NOMO-1 treated with dmso at 0.1 percent for 144 hours (cell line): Measurements from ENCODE around the gene GNAI1.

Experiments
- DNase-seq: peaks from one replicate; lab custom pipeline; 2025; ENCODE audit not compliant: unreplicated experiment; lab: John Stamatoyannopoulos, UW

GNAI1 gene

DNA sequence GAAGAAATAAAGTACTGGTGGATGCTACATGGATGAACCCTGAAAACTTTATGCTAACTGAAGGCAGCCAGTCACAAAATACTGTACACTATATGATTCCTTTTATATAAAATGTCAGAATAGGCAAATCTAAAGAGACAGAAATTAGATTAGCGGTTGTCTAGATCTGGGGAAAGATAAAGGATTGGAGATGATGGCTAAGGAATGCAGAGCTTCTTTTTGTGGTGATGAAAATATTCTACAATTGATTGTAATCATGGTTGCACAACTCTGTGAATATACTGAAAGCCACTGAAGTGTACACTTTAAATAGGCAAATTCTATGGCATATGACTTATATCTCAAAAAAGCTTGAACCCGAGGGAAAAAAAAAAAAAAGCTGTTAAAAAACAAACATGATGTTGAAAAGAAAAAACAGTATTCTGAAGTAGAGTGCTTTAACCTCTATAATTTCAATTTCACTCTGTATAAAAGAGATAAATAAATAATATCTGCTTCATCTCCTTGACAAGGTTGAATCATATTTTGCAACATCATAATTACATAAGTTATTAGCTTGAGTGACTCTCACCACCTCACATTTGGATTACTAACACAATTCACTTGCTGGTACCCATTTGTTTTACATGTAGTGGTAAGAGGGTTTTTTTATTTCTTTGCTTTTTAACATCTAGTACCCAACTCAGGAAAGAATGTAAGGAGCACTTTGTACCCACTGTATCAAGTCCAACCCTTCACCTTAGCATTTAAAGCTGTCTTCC, 2.8 kb upstream of the GNAI1 start:
- no peak for DNase-seq

DNA sequence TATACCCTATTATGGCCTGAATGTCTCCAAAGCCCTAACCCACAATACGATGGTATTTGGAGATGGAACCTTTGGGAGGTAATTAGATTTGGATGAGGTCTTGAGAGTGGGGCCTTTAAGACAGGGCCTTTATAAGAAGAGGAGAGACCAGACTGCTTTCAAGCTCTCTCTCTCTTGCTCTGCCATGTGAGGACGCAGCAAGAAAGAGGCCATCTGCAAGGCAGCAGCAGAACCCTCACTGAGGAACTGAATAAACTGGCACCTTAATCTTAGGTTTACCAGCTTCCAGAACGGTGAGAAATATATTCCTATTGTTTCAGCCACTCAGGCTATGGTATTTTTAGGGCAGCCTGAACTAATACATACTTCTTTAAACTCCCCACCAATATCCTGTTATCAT, 2.0 kb upstream of the GNAI1 start:
- no peak for DNase-seq

DNA sequence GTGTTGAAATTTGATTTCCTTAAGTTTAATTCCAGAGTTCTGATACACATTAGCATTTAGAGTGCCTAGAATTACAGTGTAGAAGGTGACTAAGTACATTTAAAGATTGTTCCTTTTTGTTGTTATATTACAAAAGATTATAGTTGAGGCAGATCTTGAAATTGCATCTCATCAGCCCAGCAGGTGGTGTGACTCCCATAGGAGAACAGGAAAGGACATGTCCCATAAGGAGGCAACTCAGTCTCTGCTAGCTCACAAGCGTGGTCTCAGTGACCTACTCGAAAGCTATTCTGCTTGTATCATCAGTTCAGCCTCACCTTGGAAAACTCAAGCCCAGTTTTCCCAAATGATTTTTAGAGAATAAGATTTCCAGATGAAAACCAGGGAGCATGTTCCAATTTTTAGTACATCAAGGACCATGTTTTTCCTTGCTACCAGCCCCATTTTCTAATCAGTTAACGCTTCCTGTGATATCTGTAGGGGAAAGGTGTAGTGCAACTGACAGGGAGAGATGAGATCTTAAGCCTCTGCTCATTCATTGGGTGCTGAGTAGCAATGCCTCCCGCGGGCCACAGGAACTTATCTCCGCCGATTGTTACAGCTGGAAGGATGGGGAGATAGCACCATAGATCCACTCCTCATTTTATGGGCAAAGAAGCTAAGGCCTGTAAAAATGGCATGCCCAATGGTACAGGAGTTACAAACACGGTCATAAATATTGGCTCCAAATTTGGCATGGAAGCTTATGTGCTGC, 1.1 kb upstream of the GNAI1 start:
- no peak for DNase-seq

DNA sequence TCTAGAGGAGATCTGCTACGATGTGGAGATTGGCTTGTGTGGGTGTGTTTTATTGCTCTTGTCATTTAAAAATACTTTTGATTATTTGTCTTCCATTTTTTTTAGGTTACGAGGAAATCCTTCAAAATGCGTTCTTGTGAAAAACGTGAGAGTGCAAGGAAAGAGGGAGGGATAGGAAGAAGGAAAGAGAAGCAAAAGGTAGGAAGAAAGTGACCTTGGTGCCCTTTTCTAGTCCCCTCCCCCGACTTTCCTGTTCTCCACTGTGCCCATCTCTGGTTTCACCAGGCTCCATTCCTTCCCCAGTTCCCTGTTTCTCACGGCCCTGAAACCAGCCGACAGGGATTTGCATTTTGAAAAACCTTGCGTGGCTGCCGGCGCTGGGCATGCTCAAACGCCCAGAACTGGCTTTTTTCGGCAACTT, 506 bp upstream of the GNAI1 start:
- no peak for DNase-seq

DNA sequence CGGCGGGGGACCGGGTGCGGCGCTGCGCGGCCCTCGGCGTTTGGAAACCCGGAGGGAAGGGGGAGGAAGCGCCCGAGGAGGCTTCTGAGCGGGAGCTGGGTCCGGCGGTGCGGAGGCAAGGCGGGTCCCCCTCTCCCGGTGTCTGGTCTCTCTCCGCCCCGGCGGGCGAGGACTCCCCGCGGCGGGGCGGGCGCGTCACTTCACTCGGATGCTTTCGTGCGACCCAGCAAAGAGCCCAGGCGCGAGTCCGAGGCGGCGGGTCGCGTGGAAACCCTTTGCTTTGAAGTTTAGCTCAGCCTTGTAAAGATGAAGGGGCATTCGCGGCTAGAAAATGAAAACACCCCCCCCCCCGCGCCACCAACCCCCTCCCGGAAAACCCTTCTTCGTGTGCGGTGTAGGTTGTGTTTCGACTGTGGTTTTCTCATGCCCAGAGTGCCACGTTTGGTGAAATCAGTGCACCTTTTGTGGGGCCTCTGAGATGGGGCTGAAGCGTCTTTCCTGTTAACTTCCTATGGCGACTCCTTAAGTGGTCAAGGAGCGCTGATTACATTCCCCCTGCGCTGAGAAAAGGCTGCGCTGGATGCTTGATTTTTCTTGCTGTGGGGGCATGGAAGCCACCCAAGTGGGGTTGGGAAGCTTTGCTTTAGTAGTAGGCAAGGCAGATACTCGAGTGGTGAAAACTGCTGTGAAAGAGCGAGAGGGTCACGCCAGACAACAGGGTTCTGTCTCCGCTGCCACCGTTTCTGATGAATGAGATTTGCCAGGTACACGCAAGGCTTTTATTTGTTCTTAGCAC, 876 bp downstream of the GNAI1 start:
- peak; percentile 64 for DNase-seq

DNA sequence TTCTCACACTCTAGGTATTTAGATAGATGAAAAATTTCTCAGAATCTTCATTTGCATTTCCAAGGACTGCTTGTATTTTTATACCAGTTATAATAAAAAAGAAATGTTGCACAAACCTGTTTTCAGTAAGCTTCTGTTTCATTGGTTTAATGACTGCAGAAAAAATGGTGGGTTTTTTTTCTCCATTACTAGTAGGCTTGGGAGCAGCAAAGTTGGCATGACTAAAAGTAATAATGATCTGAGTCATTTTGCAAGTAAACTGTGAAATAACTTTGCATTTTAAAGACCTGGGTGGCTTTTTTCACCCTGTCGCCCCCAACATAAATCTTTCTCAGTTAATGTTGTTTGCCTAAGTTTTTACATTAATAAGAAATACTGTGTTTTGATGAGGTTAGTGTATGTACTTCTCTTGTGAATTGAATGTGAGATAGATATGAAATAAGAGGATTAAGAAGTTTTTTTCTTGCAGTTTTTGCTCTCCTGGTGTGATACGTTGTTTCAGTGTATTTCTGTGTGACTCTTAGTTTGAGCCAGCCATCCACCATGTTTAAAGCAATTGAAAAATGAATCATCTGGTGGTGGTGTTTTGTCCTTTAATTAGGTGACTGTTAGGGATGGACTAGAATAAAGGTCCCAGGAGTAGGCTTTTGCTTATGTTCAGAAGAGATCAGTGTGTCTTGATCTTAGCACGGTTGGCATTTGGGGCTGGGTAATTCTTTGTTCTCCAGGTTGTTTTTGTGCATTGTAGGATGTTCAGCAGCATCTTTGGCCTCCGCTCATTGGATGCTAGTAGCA, 1.8 kb downstream of the GNAI1 start:
- no peak for DNase-seq

DNA sequence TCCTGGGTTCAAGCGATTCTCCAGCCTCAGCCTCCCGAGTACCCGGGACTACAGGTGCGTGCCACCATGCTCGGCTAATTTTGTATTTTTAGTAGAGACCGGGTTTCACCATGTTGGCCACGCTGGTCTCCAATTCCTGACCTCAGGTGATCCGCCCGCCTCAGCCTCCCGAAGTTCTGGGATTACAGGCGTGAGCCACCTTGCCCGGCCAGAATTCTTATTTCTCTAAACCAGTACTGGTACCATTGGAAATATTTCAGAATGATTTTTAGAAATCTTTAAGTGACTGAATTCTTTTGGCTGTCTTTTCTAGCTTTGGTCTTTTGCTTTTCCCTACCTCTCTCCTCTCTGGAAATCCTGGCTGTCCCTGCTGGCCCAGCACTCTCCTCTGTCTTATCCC, 2.8 kb downstream of the GNAI1 start:
- DNase-seq: no peak

DNA sequence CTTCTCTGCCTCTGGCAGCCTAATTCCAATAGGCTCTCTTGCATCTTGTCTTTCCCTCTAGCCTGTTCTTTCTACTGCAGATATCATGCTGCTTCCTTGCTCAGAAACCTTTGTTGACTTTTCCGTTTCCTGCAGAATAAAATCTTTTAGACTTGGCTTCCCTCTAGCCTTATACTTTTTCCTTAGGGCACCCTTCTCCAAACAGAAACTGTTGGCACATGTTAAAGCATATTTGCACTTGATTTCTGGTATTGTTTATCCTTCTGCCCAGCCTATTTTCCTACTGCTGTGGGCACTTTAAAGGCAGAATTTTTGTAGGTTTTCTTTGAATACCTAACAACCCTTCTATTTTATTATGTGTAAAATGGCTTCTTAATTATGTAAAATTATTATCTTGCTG, 4.6 kb downstream of the GNAI1 start:
- DNase-seq: no peak

DNA sequence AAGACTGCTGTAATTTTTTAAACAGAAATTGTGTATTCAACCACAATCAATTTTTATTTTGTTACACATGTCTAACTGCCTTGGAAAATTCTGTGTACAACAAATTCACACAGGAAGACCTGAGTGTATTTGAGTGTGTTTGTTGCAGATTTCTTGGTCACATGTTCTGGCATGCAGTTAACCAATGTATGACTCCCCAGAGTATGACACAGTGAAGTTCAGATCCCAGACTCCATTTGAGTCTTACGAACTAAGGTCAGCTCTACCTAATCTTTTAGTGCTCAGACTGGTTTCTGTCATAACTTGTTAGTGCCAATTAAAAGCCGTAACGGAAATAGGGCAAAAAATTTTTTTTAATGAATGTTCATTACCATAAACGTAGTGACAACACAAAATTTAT, 5.8 kb downstream of the GNAI1 start:
- no peak for DNase-seq

DNA sequence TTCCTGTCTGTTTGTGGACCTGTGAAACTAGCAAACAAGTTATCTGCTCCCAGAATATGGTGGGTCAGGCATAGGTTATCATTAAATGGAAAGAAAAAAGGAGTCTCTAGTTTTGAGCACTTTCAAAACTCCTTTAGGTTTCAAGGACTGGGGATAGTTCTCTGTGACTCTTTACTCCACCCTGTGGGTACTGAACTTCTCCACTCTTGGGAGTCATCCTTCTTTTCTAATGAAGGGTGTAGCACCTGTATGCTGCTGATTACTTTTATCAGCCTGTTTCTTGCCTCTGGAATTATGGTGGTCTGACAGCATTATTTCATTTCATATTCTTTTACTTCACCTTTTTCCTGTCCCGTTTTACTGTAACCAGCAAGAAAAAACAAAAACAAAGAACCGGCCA, 6.7 kb downstream of the GNAI1 start:
- DNase-seq: no peak

DNA sequence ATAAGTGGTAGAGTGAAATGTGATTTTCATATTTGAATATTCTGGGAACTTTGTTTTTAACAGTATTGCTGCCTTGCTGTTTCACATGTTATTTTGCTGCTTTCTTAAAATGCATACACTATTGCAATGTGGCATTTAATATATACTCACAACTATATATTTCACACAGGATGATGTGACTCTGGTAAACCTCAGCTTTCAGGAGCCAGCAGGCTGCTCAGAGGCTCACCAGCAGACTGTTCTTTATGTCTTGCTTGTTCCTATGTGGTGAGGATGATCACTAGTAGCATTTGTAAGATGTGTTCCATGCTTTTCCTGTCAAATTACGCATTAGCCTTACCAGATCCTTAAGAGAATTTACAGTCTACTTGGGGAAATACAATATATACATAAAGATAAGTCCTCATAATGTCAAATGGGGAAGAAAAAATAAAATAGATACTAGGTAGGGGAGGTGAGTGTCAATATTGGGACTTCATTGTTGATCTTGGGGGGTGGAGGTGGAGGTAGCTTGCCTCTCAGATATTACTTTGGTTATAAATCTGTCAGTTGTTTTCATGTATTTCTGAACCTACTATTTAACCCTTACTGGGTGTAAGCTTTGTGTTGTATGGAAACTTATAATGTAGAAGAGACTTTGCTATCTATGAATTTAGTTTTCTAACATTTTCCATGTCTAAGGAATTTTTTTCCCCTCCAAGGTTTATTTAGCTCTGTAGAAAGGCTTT, 8.4 kb downstream of the GNAI1 start:
- no peak for DNase-seq

DNA sequence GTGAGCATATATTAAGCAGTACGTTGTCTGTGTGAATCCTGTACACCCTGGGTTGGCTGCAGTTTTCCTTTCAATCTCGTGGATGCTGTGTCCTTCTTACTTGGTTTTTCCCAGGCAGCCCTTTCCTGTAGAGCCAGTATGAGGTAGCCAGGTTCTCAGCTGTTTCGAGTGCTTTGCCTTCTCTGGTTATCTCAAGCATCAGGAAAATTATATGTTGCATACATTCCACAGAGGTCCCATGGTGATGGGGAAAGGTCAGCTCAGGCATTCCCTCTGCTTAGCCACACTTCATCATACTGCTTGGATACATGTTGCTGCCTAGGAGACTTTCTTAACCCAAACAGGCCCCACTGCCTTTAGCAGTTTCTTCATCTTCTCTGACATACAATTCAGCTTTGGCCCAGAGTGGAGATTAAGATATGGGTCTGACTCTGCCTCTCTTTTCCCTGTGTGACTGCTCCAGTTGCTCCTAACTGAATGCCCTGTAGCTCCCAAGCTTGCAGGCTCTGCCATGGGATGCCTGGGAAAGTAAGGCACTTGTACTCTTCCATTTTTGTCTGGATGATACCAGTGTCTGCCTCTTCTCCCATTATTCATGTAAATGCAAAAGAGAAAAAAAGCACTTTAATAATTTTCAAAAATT, 11.3 kb downstream of the GNAI1 start:
- DNase-seq: no peak

DNA sequence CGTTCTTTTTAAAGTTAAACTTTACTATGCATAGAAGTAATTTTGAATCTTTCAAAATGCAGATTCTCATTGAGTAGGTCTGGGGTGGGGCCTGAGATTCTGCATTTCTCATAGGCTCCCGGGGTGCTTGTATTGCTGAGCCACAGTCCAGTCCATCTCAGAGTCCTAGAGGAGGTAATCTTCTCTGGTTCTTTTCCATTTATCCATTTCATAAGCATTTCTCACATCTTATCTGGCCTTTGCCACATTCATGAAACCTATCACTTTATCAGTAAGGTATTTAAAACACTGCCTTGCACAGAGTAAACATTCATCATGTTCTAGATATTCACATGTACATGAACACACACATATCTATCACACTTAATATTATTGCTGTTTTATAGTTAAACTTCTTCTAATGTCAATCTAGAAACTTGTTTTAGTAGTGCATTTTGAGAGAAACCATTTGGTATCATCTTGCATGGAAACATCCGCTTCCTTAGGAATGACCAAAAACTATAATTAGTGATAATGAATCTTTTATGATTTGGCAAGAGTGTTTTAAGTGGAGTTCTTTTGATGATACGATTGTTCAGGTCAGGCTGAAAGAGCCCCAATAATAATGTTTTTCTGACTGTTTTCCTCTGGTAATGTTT, 12.0 kb downstream of the GNAI1 start:
- DNase-seq: no peak

DNA sequence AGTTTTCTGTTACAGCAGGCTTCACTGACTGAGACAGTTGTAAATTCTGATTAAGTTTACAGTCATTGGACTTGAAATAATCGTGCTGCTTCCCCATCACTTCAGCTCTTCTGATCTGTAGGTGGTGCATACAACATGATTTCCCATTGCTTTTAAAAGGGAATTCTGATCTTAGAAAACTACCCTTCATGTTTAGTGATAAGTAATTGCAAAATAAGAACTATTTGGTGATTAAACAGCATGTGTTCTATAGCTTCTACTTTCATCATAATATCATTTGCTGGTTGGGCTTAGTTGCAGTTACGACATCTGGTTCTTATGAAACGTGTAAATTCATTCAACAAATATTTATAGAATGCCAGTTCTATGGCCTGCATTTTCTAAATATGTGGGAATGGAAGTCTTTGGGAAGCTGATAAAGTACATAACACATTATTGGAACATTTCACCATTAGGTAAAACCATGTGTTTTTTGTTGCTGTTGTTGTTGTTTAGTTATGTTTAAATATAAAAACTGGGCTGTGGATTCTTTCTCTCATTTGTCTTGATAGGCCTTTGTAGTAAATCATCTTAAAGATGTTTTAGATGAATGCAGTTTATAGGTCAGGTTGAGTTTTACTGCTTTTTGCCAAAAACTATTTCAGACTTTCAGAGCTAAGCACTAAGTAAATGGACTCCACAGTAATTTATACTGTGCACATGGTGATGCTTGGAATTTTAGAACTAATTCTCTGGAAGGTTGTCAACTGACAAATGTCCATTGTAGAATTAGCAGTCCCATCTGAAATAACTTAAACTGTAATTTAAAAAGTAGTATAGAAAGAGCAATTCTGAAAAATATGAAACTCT, 13.1 kb downstream of the GNAI1 start:
- DNase-seq: no peak

DNA sequence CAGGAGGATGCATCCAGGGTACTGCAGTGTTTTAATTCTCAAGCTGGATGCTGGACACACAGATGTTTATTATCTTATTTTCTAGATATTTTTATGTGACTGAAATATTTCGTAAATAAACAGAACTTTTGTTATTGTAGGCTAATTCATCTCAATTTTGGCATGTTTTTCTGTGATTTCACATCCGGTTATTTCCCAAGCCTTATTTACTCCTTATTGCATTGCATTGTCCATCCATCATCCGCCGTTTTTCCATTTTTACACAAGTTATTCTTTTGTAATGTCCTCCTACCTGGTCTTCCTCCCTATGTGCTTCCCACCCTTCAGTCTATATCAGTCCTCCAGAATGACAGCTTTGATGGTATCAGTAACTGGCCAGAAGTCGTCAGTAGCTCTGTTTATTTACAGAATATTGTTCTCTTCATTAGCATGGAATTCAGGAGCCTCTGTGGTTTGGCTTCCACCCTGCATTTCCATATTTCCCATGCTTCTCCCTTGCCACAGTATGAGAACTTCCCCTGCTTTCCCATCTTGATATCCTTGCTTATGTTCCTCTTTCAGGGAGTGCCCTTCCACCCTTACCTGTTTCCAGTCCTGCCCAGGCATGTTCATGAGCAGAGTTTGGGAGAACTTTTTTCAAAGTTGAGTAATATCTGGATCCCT, 16.1 kb downstream of the GNAI1 start:
- DNase-seq: no peak

DNA sequence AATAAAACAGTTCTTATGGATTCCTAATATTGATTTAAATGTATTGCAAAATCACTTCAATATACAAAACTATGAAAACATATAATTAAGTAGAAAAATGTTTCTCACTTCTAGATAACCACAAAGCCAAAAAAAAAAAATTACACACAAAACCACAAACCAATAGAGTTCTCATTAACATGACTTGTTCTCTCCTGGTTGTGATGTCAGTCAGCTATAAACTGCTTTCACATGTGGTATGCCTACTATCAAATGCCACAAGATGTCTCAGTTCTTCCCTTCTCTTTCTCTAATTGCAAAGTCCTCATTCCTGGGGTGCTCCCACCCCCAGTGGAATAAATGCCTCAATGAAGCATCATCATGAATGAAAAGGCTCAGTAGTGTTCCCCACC, 16.6 kb downstream of the GNAI1 start:
- peak; percentile 34 for DNase-seq

DNA sequence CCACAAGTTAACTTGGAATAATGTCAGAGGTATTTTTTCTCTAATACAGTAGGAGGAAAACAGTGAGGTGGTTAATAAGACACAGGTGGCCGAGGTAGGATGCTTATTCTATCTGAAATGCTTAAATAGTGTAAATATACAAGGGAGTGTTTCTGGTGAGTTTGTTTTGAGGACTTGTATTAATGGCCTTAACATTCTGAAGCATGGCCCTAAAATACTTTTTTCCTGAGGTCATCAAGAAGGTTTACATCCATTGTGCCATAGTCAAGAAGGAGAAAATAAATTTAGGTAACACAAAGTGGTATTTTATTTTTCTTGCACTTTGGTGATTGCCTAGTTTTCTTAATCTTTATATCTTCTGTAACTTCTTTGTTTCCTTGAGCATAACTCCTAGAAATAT, 18.8 kb downstream of the GNAI1 start:
- DNase-seq: no peak
